Omental fat pad (tissue), 4 donors: ENCODE results near the gene RFC5. TPM values are rescaled to one million over a fixed set of nuclear protein-coding genes. Genes with fewer than 3 reads are reported as not detected.

Experiments used
- ATAC-seq: fragments of 150-250 bp; one replicate; pipeline ENCODE4 v1.9.1; 2016; ENCODE audit warnings: mild to moderate bottlenecking, moderate library complexity; ENCODE audit not compliant: low FRiP score
- DNase-seq: peaks from one replicate; pipeline ENCODE4 v3.0.0-alpha.2; 2019; ENCODE audit warnings: low spot score
- CTCF ChIP-seq, 3 donors: fragments of 450-650 bp; IDR thresholded peaks; one replicate each; pipeline ENCODE4 v1.5.1; 2016 to 2017; ENCODE audit warnings: antibody characterized with exemption in 3 of 3, mild to moderate bottlenecking in 3 of 3, moderate library complexity in 2 of 3
- total RNA-seq, 4 donors: library from RNA; depleted of rRNA; stranded (reverse); fragments of >200 nt; gene quantifications; one replicate each; pipeline ENCODE4 v1.1.0, GENCODE V29; 2016

Gene RFC5
- total RNA-seq, 4 donors from 2014 or later = 4.7 to 14.8 (median 6.4) TPM

GRCh38 chr12:118046430-118046829, 29.9 kb downstream of the RFC5 start:
- no peak for TF ChIP-seq CTCF (IDR thresholded peaks at IDR 0.05)
- DNase-seq (no peak), ATAC-seq (no peak)

GRCh38 chr12:118050972-118051910, 34.7 kb downstream of the RFC5 start:
- ATAC-seq (no peak), DNase-seq (no peak)
- TF ChIP-seq CTCF (IDR thresholded peaks at IDR 0.05) = no peak

- ATAC-seq (peak; percentile 89), DNase-seq (peak; percentile 33)
- no peak for TF ChIP-seq CTCF (IDR thresholded peaks at IDR 0.05)
These were observed 36.0 kb downstream of the RFC5 start for GRCh38 chr12:118052324-118053070.

DNA sequence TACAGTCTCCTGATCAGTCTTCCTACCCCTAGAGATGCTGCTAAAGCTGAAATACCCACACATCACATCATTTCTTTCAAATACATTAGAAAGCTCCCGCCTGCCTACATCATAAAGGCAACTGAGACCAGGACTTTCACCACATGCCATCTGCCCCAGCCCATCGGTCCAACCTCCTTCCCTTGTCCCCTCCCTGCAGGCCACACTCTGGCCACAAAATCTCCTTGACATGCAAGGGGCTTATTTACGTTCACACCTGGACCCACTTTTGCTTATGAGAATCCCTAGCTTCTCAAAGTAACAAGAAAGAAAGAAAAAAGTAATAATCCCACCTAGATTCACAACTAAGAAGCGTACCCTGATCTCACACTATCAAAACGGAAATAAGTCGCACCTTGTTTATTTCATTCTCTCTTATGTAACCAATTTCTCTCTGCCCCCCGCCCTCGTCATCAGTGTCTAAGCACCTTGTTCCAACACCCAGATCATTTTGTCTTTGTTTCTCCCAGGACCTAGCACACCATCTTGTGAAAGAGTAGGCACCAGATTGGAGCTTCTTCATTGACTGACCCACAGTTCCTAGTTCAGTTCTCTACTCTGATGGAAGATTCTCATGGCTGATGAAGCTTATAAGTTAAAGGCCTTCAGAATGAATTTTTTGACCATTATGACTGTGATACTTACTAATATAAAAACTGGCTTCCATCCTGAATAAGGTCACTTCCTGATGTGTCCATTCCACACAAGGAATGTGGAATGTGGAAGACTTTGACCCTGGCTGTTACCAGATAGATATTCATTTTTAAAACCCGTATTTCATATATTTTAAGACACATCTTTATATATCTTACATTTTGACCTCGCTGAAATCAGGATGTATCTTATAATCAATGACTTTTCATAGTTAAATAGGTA, 36.8 kb downstream of the RFC5 start:
- ATAC-seq = no peak
- no peak for DNase-seq
- no peak for TF ChIP-seq CTCF (IDR thresholded peaks at IDR 0.05)

- TF ChIP-seq CTCF (IDR thresholded peaks at IDR 0.05) = no peak
- no peak for DNase-seq
- ATAC-seq = no peak
These were observed 38.6 kb downstream of the RFC5 start for GRCh38 chr12:118055144-118055557.
